HEK293 (cell line): ENCODE measurements around the gene OSBP2.

Experiments
- ELK4 ChIP-seq: IDR thresholded peaks from 2 replicates; pipeline ENCODE4 v1.6.1; 2011; ENCODE audit warnings: mild to moderate bottlenecking, low read depth, low read length, borderline replicate concordance
- RBAK ChIP-seq: fragments of 450-650 bp; formaldehyde crosslinking; IDR thresholded peaks from 2 replicates; pipeline ENCODE4 v1.5.1; 2016; ENCODE audit warnings: missing biosample characterization, missing genetic modification characterization
- REST ChIP-seq: fragments of 450-650 bp; formaldehyde crosslinking; IDR thresholded peaks from 2 replicates; pipeline ENCODE4 v1.5.1; 2016; ENCODE audit warnings: missing biosample characterization, missing genetic modification characterization
- TCF7L2 ChIP-seq: IDR thresholded peaks from 2 replicates; pipeline ENCODE4 v1.6.1; 2011; ENCODE audit warnings: low read depth, mild to moderate bottlenecking, inconsistent platforms, low read length, moderate library complexity, borderline replicate concordance
- ZBTB1 ChIP-seq: fragments of 450-650 bp; formaldehyde crosslinking; IDR thresholded peaks from 2 replicates; pipeline ENCODE4 v1.5.1; 2016; ENCODE audit warnings: missing biosample characterization, missing genetic modification characterization
- ZBTB7A ChIP-seq: fragments of 450-650 bp; formaldehyde crosslinking; IDR thresholded peaks from 2 replicates; pipeline ENCODE4 v1.5.1; 2016; ENCODE audit warnings: low read depth, missing biosample characterization, missing genetic modification characterization
- ZFP37 ChIP-seq: fragments of 450-650 bp; formaldehyde crosslinking; IDR thresholded peaks from 2 replicates; pipeline ENCODE4 v1.5.1; 2016; ENCODE audit warnings: missing biosample characterization, missing genetic modification characterization
- ZNF174 ChIP-seq: fragments of 450-650 bp; formaldehyde crosslinking; IDR thresholded peaks from 2 replicates; pipeline ENCODE4 v1.5.0; 2017; ENCODE audit warnings: missing biosample characterization, mild to moderate bottlenecking, missing genetic modification characterization
- ZNF18 ChIP-seq: fragments of 450-650 bp; formaldehyde crosslinking; IDR thresholded peaks from 2 replicates; pipeline ENCODE4 v1.5.1; 2016; ENCODE audit warnings: missing biosample characterization, missing genetic modification characterization
- ZNF37A ChIP-seq: fragments of 450-650 bp; IDR thresholded peaks from 2 replicates; pipeline ENCODE4 v1.5.1; 2018; ENCODE audit warnings: missing biosample characterization, missing genetic modification characterization
- ZNF791 ChIP-seq: fragments of 450-650 bp; formaldehyde crosslinking; IDR thresholded peaks from 2 replicates; pipeline ENCODE4 v1.5.1; 2016; ENCODE audit warnings: missing biosample characterization, missing genetic modification characterization
- TF ChIP-seq, protein P1 (sequence below): fragments of 450-650 bp; formaldehyde crosslinking; IDR thresholded peaks from 2 replicates; pipeline ENCODE4 v1.5.1; 2016; ENCODE audit warnings: missing biosample characterization, missing genetic modification characterization
- TF ChIP-seq, protein P2 (sequence below): fragments of 450-650 bp; formaldehyde crosslinking; IDR thresholded peaks from 2 replicates; pipeline ENCODE4 v1.5.1; 2016; ENCODE audit warnings: missing biosample characterization, missing genetic modification characterization, low read depth
- TF ChIP-seq, protein P3 (sequence below): fragments of 450-650 bp; formaldehyde crosslinking; IDR thresholded peaks from 2 replicates; pipeline ENCODE4 v1.5.1; 2016; ENCODE audit warnings: missing biosample characterization, missing genetic modification characterization

DNA sequence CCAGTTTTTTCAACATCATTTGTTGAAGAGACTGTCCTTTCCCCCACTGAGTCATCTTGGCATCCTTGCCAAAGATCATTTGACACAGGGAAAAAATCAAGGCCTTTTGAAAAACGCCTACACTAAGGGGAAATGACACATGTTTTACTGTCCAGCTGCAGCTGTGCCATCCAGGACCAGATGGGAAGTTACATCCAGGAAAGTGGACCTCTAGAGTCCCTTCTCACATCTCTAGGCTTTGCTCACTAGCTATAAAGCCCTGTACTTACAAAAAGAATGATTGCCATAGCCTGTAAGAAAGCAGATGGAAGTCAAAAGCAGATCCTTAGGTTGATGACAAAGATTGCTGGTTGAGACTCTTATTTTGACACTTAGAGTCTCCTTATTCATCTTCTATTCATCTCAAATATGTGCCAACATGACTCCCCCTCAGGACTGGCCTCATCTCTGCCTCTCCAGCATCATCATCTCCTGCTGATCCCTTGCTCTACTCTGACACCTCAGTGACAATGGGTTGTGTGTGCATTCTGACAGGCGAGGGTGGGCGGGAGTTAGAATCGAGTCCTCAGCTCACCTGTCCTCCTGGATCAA lies 22.8 kb downstream of the OSBP2 start:
- TF ChIP-seq RBAK (no peak), ZNF18 (tag by site-specific recombination) (no peak), ZNF174 (no peak), TCF7L2 (no peak), ELK4 (no peak), ZNF37A (tag by site-specific recombination) (no peak), REST (tag by site-specific recombination) (no peak), ZBTB1 (tag by site-specific recombination) (no peak), ZNF791 (no peak), ZBTB7A (tag by site-specific recombination) (no peak), ZFP37 (tag by site-specific recombination) (no peak)
- TF ChIP-seq, protein P1, sequence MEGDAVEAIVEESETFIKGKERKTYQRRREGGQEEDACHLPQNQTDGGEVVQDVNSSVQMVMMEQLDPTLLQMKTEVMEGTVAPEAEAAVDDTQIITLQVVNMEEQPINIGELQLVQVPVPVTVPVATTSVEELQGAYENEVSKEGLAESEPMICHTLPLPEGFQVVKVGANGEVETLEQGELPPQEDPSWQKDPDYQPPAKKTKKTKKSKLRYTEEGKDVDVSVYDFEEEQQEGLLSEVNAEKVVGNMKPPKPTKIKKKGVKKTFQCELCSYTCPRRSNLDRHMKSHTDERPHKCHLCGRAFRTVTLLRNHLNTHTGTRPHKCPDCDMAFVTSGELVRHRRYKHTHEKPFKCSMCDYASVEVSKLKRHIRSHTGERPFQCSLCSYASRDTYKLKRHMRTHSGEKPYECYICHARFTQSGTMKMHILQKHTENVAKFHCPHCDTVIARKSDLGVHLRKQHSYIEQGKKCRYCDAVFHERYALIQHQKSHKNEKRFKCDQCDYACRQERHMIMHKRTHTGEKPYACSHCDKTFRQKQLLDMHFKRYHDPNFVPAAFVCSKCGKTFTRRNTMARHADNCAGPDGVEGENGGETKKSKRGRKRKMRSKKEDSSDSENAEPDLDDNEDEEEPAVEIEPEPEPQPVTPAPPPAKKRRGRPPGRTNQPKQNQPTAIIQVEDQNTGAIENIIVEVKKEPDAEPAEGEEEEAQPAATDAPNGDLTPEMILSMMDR (tag by site-specific recombination): no peak
- TF ChIP-seq, protein P2, sequence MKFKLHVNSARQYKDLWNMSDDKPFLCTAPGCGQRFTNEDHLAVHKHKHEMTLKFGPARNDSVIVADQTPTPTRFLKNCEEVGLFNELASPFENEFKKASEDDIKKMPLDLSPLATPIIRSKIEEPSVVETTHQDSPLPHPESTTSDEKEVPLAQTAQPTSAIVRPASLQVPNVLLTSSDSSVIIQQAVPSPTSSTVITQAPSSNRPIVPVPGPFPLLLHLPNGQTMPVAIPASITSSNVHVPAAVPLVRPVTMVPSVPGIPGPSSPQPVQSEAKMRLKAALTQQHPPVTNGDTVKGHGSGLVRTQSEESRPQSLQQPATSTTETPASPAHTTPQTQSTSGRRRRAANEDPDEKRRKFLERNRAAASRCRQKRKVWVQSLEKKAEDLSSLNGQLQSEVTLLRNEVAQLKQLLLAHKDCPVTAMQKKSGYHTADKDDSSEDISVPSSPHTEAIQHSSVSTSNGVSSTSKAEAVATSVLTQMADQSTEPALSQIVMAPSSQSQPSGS (tag by site-specific recombination): no peak
- TF ChIP-seq, protein P3, sequence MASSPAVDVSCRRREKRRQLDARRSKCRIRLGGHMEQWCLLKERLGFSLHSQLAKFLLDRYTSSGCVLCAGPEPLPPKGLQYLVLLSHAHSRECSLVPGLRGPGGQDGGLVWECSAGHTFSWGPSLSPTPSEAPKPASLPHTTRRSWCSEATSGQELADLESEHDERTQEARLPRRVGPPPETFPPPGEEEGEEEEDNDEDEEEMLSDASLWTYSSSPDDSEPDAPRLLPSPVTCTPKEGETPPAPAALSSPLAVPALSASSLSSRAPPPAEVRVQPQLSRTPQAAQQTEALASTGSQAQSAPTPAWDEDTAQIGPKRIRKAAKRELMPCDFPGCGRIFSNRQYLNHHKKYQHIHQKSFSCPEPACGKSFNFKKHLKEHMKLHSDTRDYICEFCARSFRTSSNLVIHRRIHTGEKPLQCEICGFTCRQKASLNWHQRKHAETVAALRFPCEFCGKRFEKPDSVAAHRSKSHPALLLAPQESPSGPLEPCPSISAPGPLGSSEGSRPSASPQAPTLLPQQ: 0 out of 2 replicates have a peak, but pooled peaks have one; percentile 40
